ENCODE results near the gene PTGS2.
A peak's percentile ranks its signal among the peaks of the same experiment; 100 is the strongest.
"Not testable (repeated sequence)": the region's sequence is repeated elsewhere in the genome, so short reads cannot be mapped to it uniquely, and the experiment has no call there.

PTGS2 gene

GRCh38 chr1:186654741-186655140 lies 25.5 kb downstream of the PTGS2 start:
- TF ChIP-seq, protein P1, sequence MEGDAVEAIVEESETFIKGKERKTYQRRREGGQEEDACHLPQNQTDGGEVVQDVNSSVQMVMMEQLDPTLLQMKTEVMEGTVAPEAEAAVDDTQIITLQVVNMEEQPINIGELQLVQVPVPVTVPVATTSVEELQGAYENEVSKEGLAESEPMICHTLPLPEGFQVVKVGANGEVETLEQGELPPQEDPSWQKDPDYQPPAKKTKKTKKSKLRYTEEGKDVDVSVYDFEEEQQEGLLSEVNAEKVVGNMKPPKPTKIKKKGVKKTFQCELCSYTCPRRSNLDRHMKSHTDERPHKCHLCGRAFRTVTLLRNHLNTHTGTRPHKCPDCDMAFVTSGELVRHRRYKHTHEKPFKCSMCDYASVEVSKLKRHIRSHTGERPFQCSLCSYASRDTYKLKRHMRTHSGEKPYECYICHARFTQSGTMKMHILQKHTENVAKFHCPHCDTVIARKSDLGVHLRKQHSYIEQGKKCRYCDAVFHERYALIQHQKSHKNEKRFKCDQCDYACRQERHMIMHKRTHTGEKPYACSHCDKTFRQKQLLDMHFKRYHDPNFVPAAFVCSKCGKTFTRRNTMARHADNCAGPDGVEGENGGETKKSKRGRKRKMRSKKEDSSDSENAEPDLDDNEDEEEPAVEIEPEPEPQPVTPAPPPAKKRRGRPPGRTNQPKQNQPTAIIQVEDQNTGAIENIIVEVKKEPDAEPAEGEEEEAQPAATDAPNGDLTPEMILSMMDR (conservative IDR thresholded peaks at IDR 0.05; ENCODE audit: low read depth, low read length) = no peak
- no peak for DNase-seq (ENCODE audit: low read depth)
- no peak overlapping the region for H3K4me3 ChIP-seq (ENCODE audit: low read depth, low read length)

GRCh38 chr1:186653312-186653711 lies 26.9 kb downstream of the PTGS2 start:
- TF ChIP-seq, protein P1 (conservative IDR thresholded peaks at IDR 0.05; ENCODE audit: low read depth, low read length) = no peak
- DNase-seq (ENCODE audit: low read depth) = no peak
- H3K4me3 ChIP-seq (ENCODE audit: low read depth, low read length) = no peak overlapping the region

DNA sequence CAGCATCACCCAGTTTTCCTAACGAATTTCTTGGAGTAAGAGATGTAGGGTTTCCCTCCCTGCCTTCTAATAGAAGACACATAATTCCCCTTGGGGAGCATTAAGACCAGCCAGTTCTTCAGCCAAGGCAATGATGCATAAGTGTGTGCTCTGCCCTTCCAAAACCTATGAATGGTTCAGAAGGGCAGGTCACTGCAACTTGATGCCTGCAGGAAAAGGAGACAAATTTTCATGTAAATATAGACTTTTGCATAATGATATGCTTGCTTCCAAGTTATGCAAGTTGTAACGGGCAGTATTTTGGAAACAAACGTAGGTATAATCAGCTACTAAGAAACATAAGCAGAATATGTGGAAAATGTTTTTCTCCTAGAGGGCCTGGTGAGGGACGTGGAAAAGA lies 31.6 kb downstream of the PTGS2 start:
- peak; percentile 18 for DNase-seq (ENCODE audit: low read depth)
- no peak overlapping the region for H3K4me3 ChIP-seq (ENCODE audit: low read depth, low read length)
- TF ChIP-seq, protein P1 (conservative IDR thresholded peaks at IDR 0.05; ENCODE audit: low read depth, low read length) = no peak

GRCh38 chr1:186647985-186648384 lies 32.2 kb downstream of the PTGS2 start:
- DNase-seq (ENCODE audit: low read depth); H3K4me3 ChIP-seq (ENCODE audit: low read depth, low read length): not testable (repeated sequence)

- H3K4me3 ChIP-seq (ENCODE audit: low read depth, low read length) = no peak overlapping the region
- TF ChIP-seq, protein P1 (conservative IDR thresholded peaks at IDR 0.05; ENCODE audit: low read depth, low read length) = no peak
- DNase-seq (ENCODE audit: low read depth) = peak; percentile 57
Observed at GRCh38 chr1:186643614-186644013, 36.6 kb downstream of the PTGS2 start.

- H3K4me3 ChIP-seq (ENCODE audit: low read depth, low read length) = peak overlapping the region; percentile 8
Observed at GRCh38 chr1:186637567-186637966, 42.7 kb downstream of the PTGS2 start.

GRCh38 chr1:186636786-186637185 lies 43.4 kb downstream of the PTGS2 start:
- no peak for DNase-seq (ENCODE audit: low read depth)
- TF ChIP-seq, protein P1 (conservative IDR thresholded peaks at IDR 0.05; ENCODE audit: low read depth, low read length) = no peak
- H3K4me3 ChIP-seq (ENCODE audit: low read depth, low read length) = no peak overlapping the region

More at GRCh38 chr1:186637567-186637966, 42.7 kb downstream of the PTGS2 start:
- DNase-seq (ENCODE audit: low read depth) = not testable (repeated sequence)

- no peak overlapping the region for H3K4me3 ChIP-seq (ENCODE audit: low read depth, low read length)
- DNase-seq (ENCODE audit: low read depth) = no peak
- TF ChIP-seq, protein P1 (conservative IDR thresholded peaks at IDR 0.05; ENCODE audit: low read depth, low read length) = no peak
Observed at GRCh38 chr1:186634511-186634910, 45.7 kb downstream of the PTGS2 start.

Measured in choroid plexus epithelial cell (primary cell).